Progenitor cell of endocrine pancreas (in vitro differentiated cells): ENCODE measurements around the gene LRP11. TPM values are rescaled to one million over a fixed set of nuclear protein-coding genes. Genes with fewer than 3 reads are reported as not detected.

Source experiments
- DNase-seq: peaks from one replicate; pipeline ENCODE4 v3.0.0; 2021; ENCODE audit warnings: low spot score; ENCODE audit not compliant: unreplicated experiment
- H3K27ac Mint-ChIP-seq: 2 replicates; pipeline ENCODE4 v1.8.0; 2021; ENCODE audit warnings: mild to moderate bottlenecking, moderate library complexity, mixed read lengths
- H3K27me3 Mint-ChIP-seq: 2 replicates; pipeline ENCODE4 v1.8.0; 2021; ENCODE audit warnings: mixed read lengths
- H3K36me3 Mint-ChIP-seq: 2 replicates; pipeline ENCODE4 v1.8.0; 2022; ENCODE audit warnings: mixed read lengths; ENCODE audit not compliant: insufficient read depth
- H3K4me1 Mint-ChIP-seq: 2 replicates; pipeline ENCODE4 v1.8.0; 2021; ENCODE audit warnings: low read depth, mixed read lengths
- H3K4me3 Mint-ChIP-seq: 2 replicates; pipeline ENCODE4 v1.8.0; 2021; ENCODE audit warnings: low read depth, mild to moderate bottlenecking, moderate library complexity, mixed read lengths
- H3K9me3 Mint-ChIP-seq: 2 replicates; pipeline ENCODE4 v1.8.0; 2021; ENCODE audit warnings: low read depth, mixed read lengths
- total RNA-seq: library from RNA; stranded (reverse); gene quantifications from 2 replicates; pipeline ENCODE4 v1.2.1, GENCODE V29; 2021
- TF ChIP-seq, protein P1 (sequence below): fragments of 200-600 bp; sonication (generic); IDR thresholded peaks from one replicate; pipeline ENCODE4 v1.5.0; 2021; ENCODE audit warnings: antibody characterized with exemption, mild to moderate bottlenecking; ENCODE audit not compliant: unreplicated experiment

The LRP11 gene
- total RNA-seq, 1 donor from 2014 or later: 63.3 TPM

DNA sequence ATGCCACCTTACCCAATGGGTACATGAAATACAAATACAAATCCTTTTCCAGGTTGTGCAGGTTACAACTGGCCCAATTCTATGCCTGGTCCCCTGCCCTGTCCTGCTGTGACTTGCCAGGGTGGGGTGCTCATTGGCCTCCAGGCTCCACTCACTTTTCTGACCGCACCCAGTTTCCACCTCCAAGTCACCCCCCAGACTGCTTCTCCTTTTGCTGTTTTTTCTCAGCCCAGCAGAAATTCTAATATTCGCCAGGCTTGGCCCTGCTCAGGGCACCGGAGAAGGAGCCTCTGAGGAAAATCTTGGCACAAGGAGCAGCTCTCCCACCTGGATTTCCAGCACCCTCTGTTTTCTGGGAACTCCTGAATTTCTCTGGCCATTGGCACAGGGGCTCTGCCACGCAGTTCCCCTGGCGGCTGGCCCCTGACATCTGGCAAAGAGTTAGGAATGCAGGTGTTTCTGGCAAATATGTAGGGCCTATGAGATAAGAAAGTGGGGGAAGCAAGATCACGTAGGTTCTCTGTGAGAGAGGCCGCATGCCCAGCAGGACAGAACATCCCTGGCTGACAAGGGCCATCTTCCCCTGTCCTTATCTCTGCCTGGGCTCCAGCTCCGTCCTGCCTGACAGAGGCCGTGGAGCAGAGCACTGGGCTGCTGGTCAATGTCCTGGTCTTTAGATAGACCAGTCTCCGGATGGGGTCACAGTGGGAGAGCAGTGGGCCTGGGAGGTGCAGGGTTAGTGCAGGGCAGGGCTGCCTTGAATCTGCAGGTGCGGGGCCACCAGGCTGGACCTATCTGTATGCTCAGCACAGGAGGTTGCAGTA lies 36.7 kb upstream of the LRP11 start:
- peaks cover 2% of the 10 kb centered on the region for H3K4me1 Mint-ChIP-seq
- DNase-seq: no peak
- TF ChIP-seq, protein P1, sequence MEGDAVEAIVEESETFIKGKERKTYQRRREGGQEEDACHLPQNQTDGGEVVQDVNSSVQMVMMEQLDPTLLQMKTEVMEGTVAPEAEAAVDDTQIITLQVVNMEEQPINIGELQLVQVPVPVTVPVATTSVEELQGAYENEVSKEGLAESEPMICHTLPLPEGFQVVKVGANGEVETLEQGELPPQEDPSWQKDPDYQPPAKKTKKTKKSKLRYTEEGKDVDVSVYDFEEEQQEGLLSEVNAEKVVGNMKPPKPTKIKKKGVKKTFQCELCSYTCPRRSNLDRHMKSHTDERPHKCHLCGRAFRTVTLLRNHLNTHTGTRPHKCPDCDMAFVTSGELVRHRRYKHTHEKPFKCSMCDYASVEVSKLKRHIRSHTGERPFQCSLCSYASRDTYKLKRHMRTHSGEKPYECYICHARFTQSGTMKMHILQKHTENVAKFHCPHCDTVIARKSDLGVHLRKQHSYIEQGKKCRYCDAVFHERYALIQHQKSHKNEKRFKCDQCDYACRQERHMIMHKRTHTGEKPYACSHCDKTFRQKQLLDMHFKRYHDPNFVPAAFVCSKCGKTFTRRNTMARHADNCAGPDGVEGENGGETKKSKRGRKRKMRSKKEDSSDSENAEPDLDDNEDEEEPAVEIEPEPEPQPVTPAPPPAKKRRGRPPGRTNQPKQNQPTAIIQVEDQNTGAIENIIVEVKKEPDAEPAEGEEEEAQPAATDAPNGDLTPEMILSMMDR: no peak
- H3K9me3 Mint-ChIP-seq: no peaks in the 10 kb centered on the region
- H3K4me3 Mint-ChIP-seq: no peak overlapping the region
- peaks cover 39% of the 10 kb centered on the region for H3K27me3 Mint-ChIP-seq
- no peaks in the 10 kb centered on the region for H3K36me3 Mint-ChIP-seq
- H3K27ac Mint-ChIP-seq: no peak overlapping the region

DNA sequence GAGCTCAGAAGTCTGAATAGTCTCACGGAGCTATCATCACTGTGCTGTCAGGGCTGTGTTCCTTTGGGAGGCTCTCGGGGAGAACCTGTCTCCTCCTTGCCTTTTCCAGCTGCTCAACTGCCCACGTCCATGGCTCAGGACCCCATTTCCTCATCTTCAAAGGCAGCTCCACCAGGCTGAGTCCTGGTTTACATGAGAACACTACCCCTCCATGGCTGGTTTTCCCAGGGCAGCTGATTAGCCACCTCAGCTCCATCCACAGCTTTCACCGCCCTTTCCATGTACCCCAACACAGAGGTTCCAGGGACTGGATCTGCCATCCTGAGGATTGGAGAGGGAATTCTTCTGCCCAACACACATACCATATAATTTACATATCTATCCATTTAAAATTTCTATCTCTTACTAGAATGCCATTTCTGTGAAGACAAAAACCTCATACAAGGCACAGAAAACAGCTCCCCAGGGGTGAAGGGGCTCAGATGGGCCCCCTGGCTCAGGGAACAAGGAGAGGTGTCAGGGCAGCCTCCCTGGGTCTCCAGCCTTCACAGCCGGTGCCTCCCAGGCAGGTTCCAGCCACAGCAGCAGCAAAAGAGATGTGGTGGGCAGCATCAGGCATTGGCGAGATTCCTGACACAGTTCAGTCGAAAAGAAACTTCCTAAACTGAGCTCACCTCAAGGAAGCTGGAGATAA lies 35.9 kb upstream of the LRP11 start:
- no peak for DNase-seq
- H3K4me3 Mint-ChIP-seq: no peak overlapping the region
- peaks cover 3% of the 10 kb centered on the region for H3K4me1 Mint-ChIP-seq
- no peaks in the 10 kb centered on the region for H3K9me3 Mint-ChIP-seq
- H3K27ac Mint-ChIP-seq: no peak overlapping the region
- peaks cover 39% of the 10 kb centered on the region for H3K27me3 Mint-ChIP-seq
- no peaks in the 10 kb centered on the region for H3K36me3 Mint-ChIP-seq
- TF ChIP-seq, protein P1: no peak

GRCh38 chr6:149899486-149899885 lies 35.3 kb upstream of the LRP11 start:
- H3K4me3 Mint-ChIP-seq: no peak overlapping the region
- TF ChIP-seq, protein P1: no peak
- H3K27ac Mint-ChIP-seq: no peak overlapping the region
- H3K4me1 Mint-ChIP-seq: peaks cover 3% of the 10 kb centered on the region
- peaks cover 40% of the 10 kb centered on the region for H3K27me3 Mint-ChIP-seq
- no peaks in the 10 kb centered on the region for H3K36me3 Mint-ChIP-seq
- DNase-seq: no peak
- H3K9me3 Mint-ChIP-seq: no peaks in the 10 kb centered on the region

DNA sequence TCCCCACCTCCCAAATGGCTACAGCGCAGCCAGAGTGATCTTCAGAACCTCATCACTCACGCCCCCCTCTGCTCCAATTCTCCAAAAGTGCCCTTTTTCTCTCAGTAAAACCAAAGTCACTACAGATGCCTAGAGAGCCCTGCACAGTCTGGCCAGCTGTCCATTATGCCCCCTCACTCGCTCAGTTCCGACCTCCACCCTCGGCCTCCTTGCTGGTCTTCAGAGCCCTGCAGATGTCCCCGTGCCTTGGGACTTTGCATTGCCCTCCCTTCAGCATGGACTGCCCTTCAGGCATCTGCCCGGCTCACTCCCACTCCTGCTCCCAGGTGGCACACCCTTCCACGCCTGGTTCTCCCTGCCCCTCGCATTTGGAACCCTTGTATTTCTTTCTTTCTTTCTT lies 34.8 kb upstream of the LRP11 start:
- no peak for DNase-seq
- Mint-ChIP-seq H3K36me3 (no peaks in the 10 kb centered on the region), H3K27ac (no peak overlapping the region), H3K4me1 (peaks cover 3% of the 10 kb centered on the region), H3K4me3 (no peak overlapping the region), H3K27me3 (peaks cover 46% of the 10 kb centered on the region), H3K9me3 (no peaks in the 10 kb centered on the region)
- TF ChIP-seq, protein P1: no peak

DNA sequence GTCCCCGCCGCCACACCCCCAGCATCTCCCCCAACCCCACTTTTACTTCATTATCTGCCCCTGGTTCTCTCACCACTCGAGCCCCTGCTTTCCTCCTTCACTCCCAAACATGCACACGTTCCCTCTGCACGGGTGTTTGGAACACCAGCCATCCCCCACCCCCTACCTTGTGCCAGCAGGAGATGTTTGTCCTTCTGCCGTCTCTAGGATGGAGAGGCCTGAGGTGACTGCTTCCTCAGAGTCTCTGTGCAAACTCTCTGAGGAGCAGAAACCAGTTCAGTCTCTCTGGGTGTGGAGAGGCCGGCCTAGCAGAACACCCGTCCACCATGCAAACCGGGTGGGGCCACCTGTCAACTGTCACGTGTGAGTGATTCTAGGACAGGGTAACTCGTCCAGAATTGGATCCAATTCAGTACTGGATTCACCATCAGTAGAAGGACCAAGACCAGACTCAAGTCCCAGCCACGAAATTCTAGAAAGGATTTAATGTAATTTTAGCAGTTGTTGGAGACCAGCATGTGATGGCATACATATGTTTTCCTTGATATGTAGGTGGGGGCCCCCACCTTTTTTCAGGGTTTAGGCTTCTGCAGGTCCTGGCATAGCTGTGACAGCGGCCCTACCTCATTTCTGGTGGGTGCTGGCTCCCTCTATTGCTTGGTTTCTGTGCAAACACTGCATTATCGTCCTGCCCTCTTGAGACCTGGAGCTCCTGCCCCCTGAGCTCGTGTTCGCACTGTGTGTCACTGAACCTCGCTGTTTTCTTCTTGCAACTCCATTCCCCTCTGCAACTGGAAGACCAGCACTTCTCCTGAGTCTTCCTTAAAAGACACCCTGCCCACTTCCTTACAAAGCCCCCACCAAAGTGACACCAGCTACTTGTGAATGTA lies 33.9 kb upstream of the LRP11 start, which contains the start of gene RAET1E:
TSS of gene RAET1E (minus strand) at position 259 of the 890 bp plus-strand sequence. CDS start 7,212 bp downstream, outside the sequence.
- no peak within 1 kb of the TSS for H3K4me3 Mint-ChIP-seq
- no peaks in the 10 kb centered on the region for H3K9me3 Mint-ChIP-seq
- no peak for DNase-seq
- TF ChIP-seq, protein P1: no peak
- H3K36me3 Mint-ChIP-seq: no peaks in the 10 kb centered on the region
- H3K27ac Mint-ChIP-seq: peak within 1 kb of the TSS; percentile 84
- peaks cover 54% of the 10 kb centered on the region for H3K27me3 Mint-ChIP-seq
- H3K4me1 Mint-ChIP-seq: peaks cover 3% of the 10 kb centered on the region
